Keratinocyte (primary cell): Measurements from ENCODE around the gene TMCO1. TPM values are rescaled to one million over a fixed set of nuclear protein-coding genes. Genes with fewer than 3 reads are reported as not detected.

ENCODE experiments used
- DNase-seq: peaks from one replicate; pipeline ENCODE4 v3.0.0-alpha.2; 2011; ENCODE audit warnings: low read depth, missing footprints, low spot score
- FAIRE-seq: peaks from 2 replicates; lab custom pipeline; 2011; peaks lifted over from hg19 to GRCh38; lab: Jason Lieb, UNC
- H2AFZ ChIP-seq: 2 replicates; pipeline ENCODE4 v1.6.0; 2012; ENCODE audit warnings: low read length, control low read depth, inconsistent platforms; ENCODE audit not compliant: control insufficient read depth
- H3K27ac ChIP-seq: 2 replicates; pipeline ENCODE4 v1.5.1; 2011; ENCODE audit warnings: low read length; ENCODE audit not compliant: control insufficient read depth, insufficient read depth
- H3K27me3 ChIP-seq: 3 replicates; pipeline ENCODE4 v1.6.0; 2011; ENCODE audit warnings: low read length; ENCODE audit not compliant: control insufficient read depth, insufficient read depth; ENCODE audit errors: extremely low read depth
- H3K36me3 ChIP-seq, 2 experiments: 2 replicates in 1 of 2; 3 replicates in 1 of 2; pipeline ENCODE4 v1.5.1; 2011; ENCODE audit warnings: low read length in 2 of 2, mild to moderate bottlenecking in 1 of 2; ENCODE audit not compliant: control insufficient read depth in 2 of 2, insufficient read depth in 2 of 2; ENCODE audit errors: extremely low read depth in 1 of 2
- H3K4me1 ChIP-seq: 3 replicates; pipeline ENCODE4 v1.5.1; 2011; ENCODE audit warnings: low read length; ENCODE audit not compliant: control insufficient read depth, insufficient read depth; ENCODE audit errors: extremely low read depth
- H3K4me2 ChIP-seq: 3 replicates; pipeline ENCODE4 v1.6.0; 2011; ENCODE audit warnings: low read depth, low read length; ENCODE audit not compliant: control insufficient read depth, insufficient read depth; ENCODE audit errors: extremely low read depth
- H3K4me3 ChIP-seq, 3 experiments: fragments of 200-600 bp in 1 of 3; sonication (generic) in 1 of 3; 2 replicates in 2 of 3; 3 replicates in 1 of 3; pipeline ENCODE4 v1.5.1; 2011 to 2016; ENCODE audit warnings: low read length in 3 of 3, mild to moderate bottlenecking in 3 of 3, control low read depth in 2 of 3, inconsistent platforms in 1 of 3, low read depth in 1 of 3, mixed read lengths in 1 of 3, mixed run types in 1 of 3, moderate library complexity in 1 of 3; ENCODE audit not compliant: control insufficient read depth in 2 of 3, insufficient read depth in 2 of 3; ENCODE audit errors: extremely low read depth in 1 of 3
- H3K79me2 ChIP-seq: 2 replicates; pipeline ENCODE4 v1.6.0; 2012; ENCODE audit warnings: low read length; ENCODE audit not compliant: control insufficient read depth, insufficient read depth
- H3K9ac ChIP-seq: 3 replicates; pipeline ENCODE4 v1.6.0; 2011; ENCODE audit warnings: low read length; ENCODE audit not compliant: control insufficient read depth, insufficient read depth; ENCODE audit errors: extremely low read depth
- H3K9me1 ChIP-seq: 3 replicates; pipeline ENCODE4 v1.6.0; 2011; ENCODE audit warnings: low read length; ENCODE audit not compliant: control insufficient read depth, insufficient read depth; ENCODE audit errors: extremely low read depth
- H3K9me3 ChIP-seq: 2 replicates; pipeline ENCODE4 v1.5.1; 2012; ENCODE audit warnings: low read depth, low read length; ENCODE audit not compliant: control insufficient read depth
- H4K20me1 ChIP-seq: 3 replicates; pipeline ENCODE4 v1.6.0; 2011; ENCODE audit warnings: low read length; ENCODE audit not compliant: control insufficient read depth, insufficient read depth; ENCODE audit errors: extremely low read depth
- EZH2 ChIP-seq: IDR thresholded peaks from one replicate; pipeline ENCODE4 v1.6.1; 2012; ENCODE audit warnings: inconsistent platforms, mild to moderate bottlenecking, low read length, moderate library complexity
- dilution Hi-C: fragments of 300-500 bp; cut with MboI; formaldehyde crosslinking; loops from one replicate; pipeline ENCODE4 v1.7.0; 2020; ENCODE audit warnings: low sequenced_read_pairs; ENCODE audit not compliant: extremely low pct_ligation_motif_present
- polyA minus RNA-seq, 3 experiments: library from RNA; depleted of rRNA, polyadenylated mRNA; stranded (reverse); fragments of >200 nt; gene quantifications; 1 replicate in 1 of 3; 2 replicates in 1 of 3; 3 replicates in 1 of 3; pipeline ENCODE4 v1.2.3, GENCODE V29; 2011
- polyA plus RNA-seq, 5 experiments: library from polyadenylated mRNA; depleted of rRNA in 3 of 5; stranded (reverse) in 3 of 5; stranded (forward) in 1 of 5; unstranded in 1 of 5; fragments of >200 nt; gene quantifications; 1 replicate in 1 of 5; 2 replicates in 3 of 5; 3 replicates in 1 of 5; pipeline versions ENCODE4 v1.2.1 to v1.2.3, GENCODE V29; 2011 to 2012; ENCODE audit warnings: missing spikeins in 2 of 5, low read depth in 1 of 5, low replicate concordance in 1 of 5
- TF ChIP-seq, protein P1 (sequence below), 3 experiments: IDR thresholded peaks in 1 of 3; conservative IDR thresholded peaks in 1 of 3; optimal IDR thresholded peaks in 1 of 3; 2 replicates in 2 of 3; 3 replicates in 1 of 3; pipeline versions ENCODE3 to v1.5.1; 2011; ENCODE audit warnings: low read length in 3 of 3, mild to moderate bottlenecking in 3 of 3, moderate library complexity in 2 of 3, control low read depth in 1 of 3, inconsistent platforms in 1 of 3; ENCODE audit not compliant: insufficient read depth in 2 of 3; ENCODE audit errors: extremely low read depth in 1 of 3

Gene TMCO1, protein sequence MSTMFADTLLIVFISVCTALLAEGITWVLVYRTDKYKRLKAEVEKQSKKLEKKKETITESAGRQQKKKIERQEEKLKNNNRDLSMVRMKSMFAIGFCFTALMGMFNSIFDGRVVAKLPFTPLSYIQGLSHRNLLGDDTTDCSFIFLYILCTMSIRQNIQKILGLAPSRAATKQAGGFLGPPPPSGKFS
- polyA plus RNA-seq (120 to 172 TPM (median 158 TPM) in 3 replicates), polyA minus RNA-seq (81.7 to 114 TPM (median 90.4 TPM) in 3 replicates)
- polyA plus RNA-seq (2011; ENCODE audit: low read depth), result 294 TPM
- polyA plus RNA-seq (2011; cell fraction: cytosol; rRNA removed), result 64.6 and 130 TPM in 2 replicates
- polyA plus RNA-seq (2011; cell fraction: nucleus; rRNA removed), result 141 and 189 TPM in 2 replicates
- 76.8 and 111 TPM in 2 replicates for polyA plus RNA-seq (2012; ENCODE audit: low replicate concordance)
- 79.2 TPM for polyA minus RNA-seq (2011; cell fraction: cytosol; rRNA and poly(A)+ RNA removed)
- 48.7 and 76.9 TPM in 2 replicates for polyA minus RNA-seq (2011; cell fraction: nucleus; rRNA and poly(A)+ RNA removed)

DNA sequence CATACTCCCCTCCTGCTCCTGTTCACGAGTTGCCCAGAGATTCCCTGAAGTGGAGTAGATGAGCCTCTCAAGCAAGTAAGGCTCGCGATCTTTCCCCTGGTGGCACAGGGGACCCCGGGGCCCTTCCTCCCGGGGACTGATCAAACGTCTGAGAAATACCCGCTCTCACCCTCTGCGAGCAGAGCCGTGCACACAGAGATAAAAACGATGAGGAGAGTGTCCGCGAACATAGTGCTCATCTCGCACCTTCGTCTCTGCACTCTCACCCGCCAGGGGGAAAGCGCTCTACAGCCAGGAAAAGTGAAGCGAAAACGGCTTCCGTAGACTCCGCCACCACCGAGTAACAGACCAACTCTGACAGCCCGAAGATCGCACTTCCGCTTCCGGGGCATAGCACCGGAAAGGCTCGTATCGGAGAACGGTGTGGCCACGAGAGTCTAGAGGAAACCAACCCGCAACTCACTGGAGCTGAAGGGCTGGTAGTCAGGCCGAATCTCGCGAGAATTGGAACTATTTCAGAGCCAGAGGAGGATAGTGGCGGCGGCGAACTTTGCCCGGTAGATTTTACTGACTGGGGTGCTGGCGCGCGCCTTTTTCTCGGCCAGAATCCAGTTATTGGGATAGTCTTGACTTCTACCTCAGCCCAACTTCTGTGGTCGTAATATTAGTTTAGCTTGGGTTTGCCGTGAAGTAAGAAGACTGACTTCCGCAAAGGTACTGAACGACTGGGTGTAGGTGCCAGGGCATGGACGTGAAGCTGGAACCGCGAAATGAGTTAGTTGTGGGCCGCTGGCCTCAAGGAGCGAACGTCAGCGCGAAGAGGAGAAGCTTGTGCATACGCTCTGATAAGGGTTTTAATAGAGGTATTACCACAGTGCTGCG lies at the start of gene TMCO1:
Gene TMCO1 (minus strand): TSS at position 356 of the 882 bp plus-strand sequence. CDS start 117 bp downstream, at position 239.
- no peaks in the 10 kb centered on the region for H4K20me1 ChIP-seq
- peak within 1 kb of the TSS; percentile 79 to 99 (median 89) for H3K4me3 ChIP-seq
- TF ChIP-seq, protein P1, sequence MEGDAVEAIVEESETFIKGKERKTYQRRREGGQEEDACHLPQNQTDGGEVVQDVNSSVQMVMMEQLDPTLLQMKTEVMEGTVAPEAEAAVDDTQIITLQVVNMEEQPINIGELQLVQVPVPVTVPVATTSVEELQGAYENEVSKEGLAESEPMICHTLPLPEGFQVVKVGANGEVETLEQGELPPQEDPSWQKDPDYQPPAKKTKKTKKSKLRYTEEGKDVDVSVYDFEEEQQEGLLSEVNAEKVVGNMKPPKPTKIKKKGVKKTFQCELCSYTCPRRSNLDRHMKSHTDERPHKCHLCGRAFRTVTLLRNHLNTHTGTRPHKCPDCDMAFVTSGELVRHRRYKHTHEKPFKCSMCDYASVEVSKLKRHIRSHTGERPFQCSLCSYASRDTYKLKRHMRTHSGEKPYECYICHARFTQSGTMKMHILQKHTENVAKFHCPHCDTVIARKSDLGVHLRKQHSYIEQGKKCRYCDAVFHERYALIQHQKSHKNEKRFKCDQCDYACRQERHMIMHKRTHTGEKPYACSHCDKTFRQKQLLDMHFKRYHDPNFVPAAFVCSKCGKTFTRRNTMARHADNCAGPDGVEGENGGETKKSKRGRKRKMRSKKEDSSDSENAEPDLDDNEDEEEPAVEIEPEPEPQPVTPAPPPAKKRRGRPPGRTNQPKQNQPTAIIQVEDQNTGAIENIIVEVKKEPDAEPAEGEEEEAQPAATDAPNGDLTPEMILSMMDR (optimal IDR thresholded peaks at IDR 0.05 in 1 of 3, IDR thresholded peaks at IDR 0.05 in 1 of 3, conservative IDR thresholded peaks at IDR 0.05 in 1 of 3; ENCODE audit: extremely low read depth in 1 of 3, insufficient read depth in 2 of 3, low read length in 3 of 3), result peak; percentile 11 to 33 (median 19)
- no peak for TF ChIP-seq EZH2
- H2AFZ ChIP-seq, result peak within 1 kb of the TSS; percentile 99
- peaks cover 4 to 18% of the 10 kb centered on the region in 2 experiments for H3K36me3 ChIP-seq
- H3K9me3 ChIP-seq, result no peaks in the 10 kb centered on the region
- dilution Hi-C loops, result no loop called here
- H3K27me3 ChIP-seq, result no peaks in the 10 kb centered on the region
- peak; percentile 58 for DNase-seq
- peak within 1 kb of the TSS; percentile 86 for H3K27ac ChIP-seq
- H3K4me1 ChIP-seq, result peaks cover 29% of the 10 kb centered on the region
- H3K9ac ChIP-seq, result peak within 1 kb of the TSS; percentile 95
- peaks cover 42% of the 10 kb centered on the region for H3K79me2 ChIP-seq
- peak within 1 kb of the TSS; percentile 99 for H3K4me2 ChIP-seq
- no peaks in the 10 kb centered on the region for H3K9me1 ChIP-seq
- peak; percentile 91 for FAIRE-seq

DNA sequence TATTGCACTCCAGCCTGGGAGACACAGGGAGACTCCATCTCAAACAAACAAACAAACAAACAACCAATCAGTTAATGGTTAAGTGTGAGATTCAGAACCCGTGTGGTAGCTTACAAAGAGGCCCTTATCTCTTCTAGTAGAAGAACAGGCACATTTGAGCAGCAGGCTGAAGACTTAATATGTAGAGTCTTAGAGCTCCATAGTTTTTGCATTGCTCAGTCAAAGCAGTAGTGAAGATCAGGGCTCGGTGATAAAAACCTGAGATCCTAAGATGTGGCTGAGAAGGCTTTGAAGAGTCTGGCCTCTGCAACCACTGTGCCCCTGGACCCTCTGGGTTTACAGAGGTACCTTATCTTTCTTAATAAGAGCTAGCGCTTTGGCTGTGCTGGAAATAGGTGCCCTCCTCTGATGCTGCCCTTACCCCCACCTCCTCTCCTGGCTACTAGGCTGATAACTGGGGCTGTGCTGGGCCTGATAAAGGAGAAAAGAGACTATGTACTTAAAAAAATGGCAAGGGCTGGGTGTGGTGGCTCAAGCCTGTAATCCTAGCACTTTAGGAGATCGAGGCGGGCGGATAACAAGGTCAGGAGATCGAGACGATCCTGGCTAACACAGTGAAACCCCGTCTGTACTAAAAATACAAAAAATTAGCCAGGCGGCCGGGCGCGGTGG lies 48.3 kb upstream of the TMCO1 start:
- no peak overlapping the region for H3K27ac ChIP-seq
- DNase-seq, result no peak
- FAIRE-seq, result no peak
- no peaks in the 10 kb centered on the region for H3K79me2 ChIP-seq
- H3K4me1 ChIP-seq, result peaks cover 3% of the 10 kb centered on the region
- H3K27me3 ChIP-seq, result no peaks in the 10 kb centered on the region
- no peaks in the 10 kb centered on the region for H3K9me3 ChIP-seq
- TF ChIP-seq, protein P1 (optimal IDR thresholded peaks at IDR 0.05 in 1 of 3, IDR thresholded peaks at IDR 0.05 in 1 of 3, conservative IDR thresholded peaks at IDR 0.05 in 1 of 3; ENCODE audit: extremely low read depth in 1 of 3, insufficient read depth in 2 of 3, low read length in 3 of 3), result no peak
- no peaks in the 10 kb centered on the region for H4K20me1 ChIP-seq
- H3K9ac ChIP-seq, result no peak overlapping the region
- no peaks in the 10 kb centered on the region for H3K9me1 ChIP-seq
- dilution Hi-C loops, result no loop called here
- no peaks in the 10 kb centered on the region for H3K36me3 ChIP-seq
- no peak overlapping the region for H2AFZ ChIP-seq
- no peak overlapping the region for H3K4me2 ChIP-seq
- no peak overlapping the region for H3K4me3 ChIP-seq
